ENCODE measurements around the gene KIAA1328.

The KIAA1328 gene

GRCh38 chr18:36947820-36948348 is 119.0 kb downstream of the KIAA1328 start:
- no peak for DNase-seq

DNA sequence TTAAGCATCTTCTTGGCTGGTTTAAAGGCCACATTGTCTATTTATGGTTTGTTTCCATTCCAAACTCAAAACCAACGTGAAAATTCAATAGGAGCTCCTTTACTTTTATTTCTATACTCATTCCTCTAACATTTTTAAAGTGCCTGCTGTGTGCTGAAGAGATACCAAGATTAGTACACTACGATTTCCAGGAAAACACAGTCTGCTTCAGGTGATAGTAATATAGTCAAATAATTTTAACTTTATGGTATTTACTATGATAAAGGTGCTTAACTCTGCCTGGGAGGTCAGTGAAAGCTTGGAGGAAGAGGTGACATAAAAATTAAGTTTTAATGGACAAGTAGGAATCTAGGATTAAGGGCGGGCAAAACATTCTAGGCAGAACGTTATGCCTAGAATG is 121.4 kb downstream of the KIAA1328 start:
- DNase-seq = no peak

DNA sequence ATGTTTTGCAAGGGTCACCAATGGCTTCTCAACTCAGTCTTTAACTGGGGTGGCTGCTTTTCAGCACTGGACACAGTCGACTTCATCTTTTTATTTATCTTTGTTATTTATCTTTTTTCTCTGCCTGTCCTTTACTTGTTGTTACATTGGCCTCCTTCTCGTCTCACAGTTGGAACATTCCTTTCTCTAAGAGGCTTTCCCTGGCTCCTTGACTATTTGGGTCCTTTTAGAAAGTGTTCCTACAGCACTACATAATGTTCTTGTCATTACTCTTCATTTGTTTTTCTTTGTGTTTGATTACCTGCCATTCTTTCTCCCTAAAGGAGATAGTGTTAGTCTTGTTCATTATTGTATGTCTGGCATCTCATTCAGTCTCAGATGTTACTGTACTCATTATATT is 122.0 kb downstream of the KIAA1328 start:
- no peak for DNase-seq

DNA sequence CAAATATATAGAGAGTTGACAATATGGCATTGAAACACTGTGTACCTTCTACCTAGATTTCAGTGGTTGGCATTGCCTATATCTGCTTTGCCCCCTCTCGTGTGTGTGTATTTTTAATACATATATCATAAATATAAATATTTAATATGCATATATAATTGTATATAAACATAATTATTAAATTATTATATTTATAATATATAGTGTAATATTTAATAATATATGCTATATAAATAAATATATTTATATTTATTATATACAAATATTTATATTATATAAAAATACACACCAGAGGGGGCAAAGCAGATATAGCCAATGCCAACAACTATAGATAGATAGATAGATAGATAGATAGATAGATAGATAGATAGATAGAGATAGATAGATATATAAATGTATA is 124.1 kb downstream of the KIAA1328 start:
- DNase-seq = no peak

DNA sequence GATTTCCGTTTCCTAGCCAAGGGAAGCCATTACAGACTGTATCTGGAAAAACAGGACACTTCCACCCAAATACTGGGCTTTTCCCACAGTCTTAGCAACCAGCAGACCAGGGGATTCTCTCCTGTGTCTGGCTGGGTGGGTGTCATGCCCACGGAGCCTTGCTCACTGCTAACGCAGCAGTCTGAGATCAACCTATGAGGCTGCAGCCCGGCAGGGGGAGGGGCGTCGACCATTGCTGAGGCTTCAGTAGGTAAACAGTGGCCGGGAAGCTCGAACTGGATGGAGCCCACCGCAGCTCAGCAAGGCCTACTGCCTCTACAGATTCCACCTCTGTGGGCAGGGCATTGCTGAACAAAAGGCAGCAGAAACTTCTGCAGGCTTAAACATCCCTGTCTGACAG is 131.1 kb downstream of the KIAA1328 start:
- DNase-seq = no peak

DNA sequence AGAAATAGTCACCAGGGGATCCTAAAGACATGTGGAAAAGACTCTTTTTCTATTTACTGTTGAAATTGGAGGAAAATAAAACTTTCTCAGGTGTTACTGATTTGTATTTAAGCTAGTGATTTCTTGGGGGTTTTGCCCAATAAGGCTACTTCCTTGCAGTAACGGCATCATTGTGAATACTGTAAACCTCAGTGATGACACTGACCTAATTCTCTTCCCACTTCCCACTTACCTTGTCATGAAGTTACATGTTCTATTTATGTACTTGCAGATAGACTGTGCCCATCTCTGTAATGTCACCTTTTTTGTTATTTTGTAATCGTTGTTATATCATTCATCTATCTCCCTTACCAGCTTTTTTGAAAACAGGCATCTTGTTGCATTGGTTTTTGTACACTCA is 134.5 kb downstream of the KIAA1328 start:
- DNase-seq = no peak

DNA sequence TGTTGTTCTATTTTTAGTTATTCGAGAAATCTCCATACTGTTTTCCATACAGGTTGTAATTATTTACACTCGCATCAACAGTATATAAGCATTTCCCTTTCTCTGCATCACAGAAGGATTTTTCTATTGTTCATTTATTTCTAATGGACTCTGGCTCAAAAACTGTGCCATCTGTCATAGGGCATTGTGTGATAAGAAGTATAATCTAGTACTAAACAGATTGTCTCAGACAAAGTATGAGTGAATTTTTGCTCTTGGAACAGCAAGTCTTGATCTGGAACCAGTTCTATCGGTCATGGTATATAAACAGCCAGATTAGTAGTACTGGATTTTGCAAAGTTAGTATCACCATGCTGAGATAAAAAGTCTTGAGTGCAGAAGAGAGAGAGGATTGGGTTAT is 145.8 kb downstream of the KIAA1328 start:
- DNase-seq = no peak

DNA sequence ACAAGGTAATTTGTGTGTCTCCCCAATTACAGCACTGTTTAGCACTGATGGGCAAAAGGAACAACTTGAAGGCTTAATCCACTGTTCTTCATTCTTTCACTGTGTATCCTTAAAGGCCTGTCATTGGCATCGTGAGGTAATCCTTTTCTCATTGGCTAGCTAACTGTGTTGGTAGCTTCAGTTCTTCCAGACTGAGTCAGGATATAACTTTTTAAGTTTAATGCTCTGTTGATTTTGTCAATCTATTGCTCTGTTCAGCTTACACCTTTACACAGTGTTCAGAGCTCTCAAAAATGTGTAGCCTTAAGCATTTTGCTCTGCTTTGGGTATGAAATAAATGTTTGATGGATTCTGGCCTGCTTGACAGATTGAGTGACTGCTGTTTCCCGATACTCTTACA is 148.2 kb downstream of the KIAA1328 start:
- no peak for DNase-seq

- DNase-seq = no peak
Observed at GRCh38 chr18:36993068-36993467, 164.1 kb downstream of the KIAA1328 start.

GRCh38 chr18:37006742-37007141 is 177.8 kb downstream of the KIAA1328 start:
- DNase-seq = no peak

DNA sequence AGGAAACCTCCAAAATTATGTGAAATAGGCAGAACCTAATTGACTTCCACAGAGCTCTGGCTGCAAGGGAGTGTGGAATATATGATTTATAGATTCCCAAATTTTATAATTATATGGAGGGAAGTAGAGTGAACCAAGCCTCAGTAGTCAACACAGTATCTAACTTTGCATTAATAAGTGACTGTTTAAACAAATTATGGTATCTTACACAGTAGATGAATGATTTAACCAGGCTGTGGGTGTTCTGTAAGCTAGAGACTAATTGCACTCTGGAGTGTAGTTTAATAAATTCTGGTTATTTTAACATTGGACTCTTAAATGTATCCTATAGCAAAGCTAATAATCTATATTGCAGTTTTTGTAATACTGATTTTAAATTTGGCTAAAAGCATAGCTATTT is 183.5 kb downstream of the KIAA1328 start:
- DNase-seq = no peak

DNA sequence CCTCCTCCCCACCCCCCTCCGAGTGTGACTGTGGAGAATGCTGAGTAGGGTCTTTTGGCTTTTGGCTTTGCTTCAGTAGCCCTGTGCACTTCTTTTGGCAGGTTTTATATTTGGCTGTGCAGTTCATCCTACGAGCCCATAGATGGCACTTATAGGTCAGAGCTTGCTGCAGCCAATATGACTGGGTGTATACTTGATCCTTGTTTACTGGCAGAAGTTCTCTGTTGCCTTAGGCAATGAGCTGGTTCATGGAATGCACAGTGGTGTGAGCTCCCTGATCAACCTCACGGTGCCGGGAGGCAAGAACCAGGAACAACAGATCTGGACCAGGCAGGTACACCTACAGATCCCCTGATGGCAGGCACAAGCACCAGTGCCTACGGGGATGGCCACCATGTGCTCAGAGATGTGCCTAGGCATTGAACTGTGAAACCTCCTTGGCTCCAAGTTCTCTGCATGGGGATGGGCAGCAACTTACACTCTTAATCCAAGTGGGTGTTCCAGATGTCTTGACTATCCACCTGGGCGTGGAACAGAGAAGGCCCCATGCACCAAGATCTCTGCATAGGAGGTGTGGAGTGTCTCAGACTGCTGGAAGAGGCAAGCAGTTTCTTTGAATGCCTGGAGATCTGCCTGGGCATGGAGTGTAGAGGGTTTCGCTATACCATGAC is 190.4 kb downstream of the KIAA1328 start:
- DNase-seq = no peak

DNA sequence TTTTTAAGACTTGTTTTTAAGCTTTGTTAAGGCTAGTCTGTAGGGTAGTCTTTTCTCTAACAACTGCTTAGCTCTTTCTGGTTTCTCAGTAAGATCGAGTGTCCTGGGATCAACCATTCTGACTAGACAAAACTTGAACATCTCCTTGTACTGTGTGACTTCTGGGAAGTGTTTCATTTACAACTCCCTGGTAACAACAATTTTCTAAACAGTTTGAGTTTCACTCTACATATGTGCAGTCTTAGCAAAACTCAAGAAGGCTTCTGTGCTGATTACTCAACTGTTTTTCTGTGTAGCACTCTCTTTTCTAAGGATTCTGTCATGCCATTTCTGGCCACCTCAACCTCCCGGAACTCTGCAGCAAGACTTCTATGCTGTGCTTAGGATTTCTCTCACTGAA is 204.5 kb downstream of the KIAA1328 start:
- DNase-seq = no peak

DNA sequence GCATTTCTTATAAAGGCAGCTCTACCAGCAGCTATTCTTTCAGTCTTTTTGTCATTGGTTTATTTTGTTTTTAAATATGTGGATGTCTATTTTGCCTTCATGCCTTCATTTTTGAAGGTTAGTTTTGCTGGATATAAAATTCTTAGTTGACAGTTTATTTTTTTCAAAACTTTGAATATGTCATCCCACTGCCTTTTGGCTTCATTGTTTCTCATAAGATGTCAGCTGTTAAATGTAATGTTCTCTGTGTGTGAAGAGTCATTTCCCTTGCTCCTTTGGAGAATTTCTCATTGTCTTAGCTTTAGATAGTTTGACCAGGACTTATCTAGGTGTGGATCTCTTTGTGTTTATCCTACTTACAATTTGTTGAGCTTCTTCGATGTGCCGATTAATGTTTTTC is 213.5 kb downstream of the KIAA1328 start:
- DNase-seq = no peak

DNA sequence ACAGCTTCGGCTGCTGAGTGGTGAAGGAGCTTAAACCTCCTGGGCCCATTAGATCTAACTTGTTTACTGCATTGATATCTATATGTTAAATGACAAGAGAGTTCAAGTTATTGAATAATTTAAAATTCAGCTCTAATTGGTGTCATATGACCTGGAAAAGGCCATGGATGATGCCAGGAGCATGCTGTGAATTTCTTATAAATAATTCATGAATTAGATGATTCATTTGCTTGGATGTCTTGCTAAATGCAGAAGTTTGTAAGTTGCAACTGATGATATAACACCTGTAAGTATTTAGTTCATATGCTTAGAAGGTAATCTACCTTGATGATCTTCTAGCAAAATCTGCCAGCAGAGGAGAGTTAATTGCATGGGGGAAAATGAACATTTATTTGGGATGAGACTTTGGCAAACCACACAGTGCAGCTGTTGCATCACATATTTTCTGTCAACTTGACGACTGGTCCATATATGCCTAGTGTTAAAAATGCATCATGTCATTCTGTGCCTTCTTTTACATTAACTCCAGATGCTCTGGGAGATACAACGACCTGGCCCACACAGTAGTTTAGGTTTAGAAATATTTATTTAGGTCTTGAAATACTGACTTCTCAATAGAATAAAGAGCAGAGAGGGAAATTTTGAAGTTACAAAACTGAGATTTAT is 226.3 kb downstream of the KIAA1328 start:
- no peak for DNase-seq

- DNase-seq = no peak
Observed at GRCh38 chr18:37064187-37064586, 235.3 kb downstream of the KIAA1328 start.

GRCh38 chr18:37065254-37065653 is 236.3 kb downstream of the KIAA1328 start:
- DNase-seq = no peak

DNA sequence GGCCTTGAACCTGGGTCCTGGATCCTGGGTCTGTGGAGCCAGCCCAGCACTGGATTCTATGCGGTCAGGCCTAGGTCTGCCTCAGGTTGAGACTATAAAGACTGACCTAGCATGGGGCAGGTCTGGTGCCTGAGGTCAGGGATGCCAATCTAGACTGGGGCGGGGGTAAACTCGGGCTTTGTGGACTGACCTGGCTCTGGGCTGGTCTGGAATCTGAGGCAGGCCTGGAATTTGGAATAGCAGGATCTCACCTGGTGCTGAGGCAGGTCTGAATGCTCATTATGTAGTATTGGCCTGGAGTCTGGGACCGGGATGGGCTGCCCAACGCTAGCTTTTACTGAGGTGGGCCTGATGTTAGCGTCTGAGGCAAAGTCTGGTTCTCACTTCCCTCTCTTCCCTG is 256.0 kb downstream of the KIAA1328 start:
- DNase-seq = no peak

DNA sequence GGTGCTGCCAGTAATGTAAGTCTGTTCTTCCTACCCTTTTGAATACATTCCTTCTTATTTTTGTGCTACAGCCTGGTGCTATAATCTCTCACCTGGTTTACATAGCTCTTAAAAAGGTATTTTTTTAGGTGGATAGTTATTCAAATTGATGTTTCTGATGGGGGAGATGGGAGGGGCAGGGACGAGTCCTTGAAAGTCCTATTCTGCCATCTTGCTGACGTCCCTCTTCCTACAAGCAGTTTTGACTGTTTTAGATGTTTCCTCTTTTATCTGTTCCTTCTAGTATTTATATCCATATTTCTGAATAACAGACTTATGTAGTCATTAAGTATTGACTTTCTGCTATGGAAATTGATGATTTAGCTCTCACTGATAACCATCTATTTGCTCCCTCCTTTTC is 256.4 kb downstream of the KIAA1328 start:
- DNase-seq = no peak

DNA sequence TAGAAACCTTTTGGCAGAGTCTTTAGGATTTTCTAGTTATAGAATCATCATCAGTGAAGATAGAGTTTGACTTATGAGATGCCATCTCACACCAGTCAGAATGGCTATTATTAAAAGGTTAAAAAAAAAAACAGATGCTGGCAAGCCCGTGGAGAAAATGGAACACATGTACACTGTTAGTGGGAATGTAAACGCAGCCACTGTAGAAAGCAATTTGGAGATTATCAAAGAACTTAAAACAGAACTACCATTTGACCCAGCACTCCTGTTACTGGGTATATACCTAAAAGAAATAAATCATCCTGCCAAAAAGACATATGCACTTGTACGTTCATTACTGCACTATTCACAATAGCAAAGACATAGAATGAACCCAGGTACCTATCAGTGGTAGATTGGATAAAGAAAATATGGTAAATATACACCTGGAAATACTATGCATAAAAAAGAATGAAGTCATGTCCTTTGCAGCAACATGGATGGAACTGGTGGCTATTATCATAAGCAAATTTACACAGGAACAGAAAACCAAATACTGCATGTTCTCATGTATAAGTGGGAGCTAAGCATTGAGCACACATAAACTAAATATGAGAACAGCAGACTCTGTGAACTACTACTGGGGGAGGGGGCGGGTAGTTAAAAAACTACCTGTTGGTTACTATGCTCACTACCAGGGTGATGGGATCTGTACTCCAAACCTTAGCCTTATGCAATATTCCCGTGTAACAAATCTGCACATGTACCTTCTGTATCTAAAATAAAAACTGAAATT is 279.0 kb downstream of the KIAA1328 start:
- DNase-seq = no peak

DNA sequence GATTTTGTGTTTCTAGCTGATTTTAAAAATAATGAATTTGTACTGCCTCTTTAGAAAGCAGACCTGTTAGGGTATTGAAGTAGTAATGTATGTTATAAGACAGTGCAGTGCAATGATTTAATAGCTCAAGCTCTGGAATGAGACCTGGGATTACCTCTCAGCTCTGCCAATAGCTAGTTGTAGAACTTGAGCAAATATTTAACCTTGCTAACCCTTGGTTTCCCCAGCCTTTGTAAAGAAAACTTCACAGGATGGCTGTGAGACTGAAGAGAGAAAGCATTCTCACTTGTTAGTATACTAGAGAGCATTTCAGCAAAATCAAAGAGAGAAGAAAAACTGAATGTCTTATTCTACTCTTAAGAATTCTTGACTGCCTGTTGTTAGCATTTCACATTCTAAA is 293.9 kb downstream of the KIAA1328 start:
- no peak for DNase-seq

DNA sequence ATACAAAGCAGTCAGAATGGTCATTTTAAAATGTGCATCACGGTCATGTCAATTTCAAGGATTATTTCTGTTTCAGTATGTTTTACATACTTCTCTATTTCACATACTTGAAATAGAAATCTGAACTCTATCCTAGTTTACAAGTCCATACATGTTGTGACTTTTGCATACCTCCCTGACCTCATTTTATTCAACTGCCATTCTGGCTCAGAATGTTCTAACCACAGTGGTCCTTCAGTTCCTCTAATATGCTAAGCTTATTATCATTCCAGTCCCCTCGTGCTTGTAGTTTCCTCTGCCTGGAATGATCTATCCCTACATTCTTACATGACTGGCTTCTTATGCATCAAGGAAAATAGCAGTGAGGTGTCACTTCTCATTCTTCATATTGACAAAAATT is 295.6 kb downstream of the KIAA1328 start:
- DNase-seq = no peak
